Measurements from ENCODE around the gene SOCS2.
A peak's percentile ranks its signal among the peaks of the same experiment; 100 is the strongest.
"Not testable (repeated sequence)": the region's sequence is repeated elsewhere in the genome, so short reads cannot be mapped to it uniquely, and the experiment has no call there.

The SOCS2 gene
- total RNA-seq = 35.0 to 64.2 reads per million in 2 donors

GRCh38 chr12:93571925-93572711 is at the start of gene SOCS2:
TSS of gene SOCS2 (plus strand) at chr12:93572675. CDS start at chr12:93572898, 223 bp downstream.
- peak; percentile 32 for DNase-seq

- DNase-seq = no peak
Measured at GRCh38 chr12:93524386-93525133, 47.9 kb upstream of the SOCS2 start.

- no peak for DNase-seq
Measured at GRCh38 chr12:93526786-93527428, 45.6 kb upstream of the SOCS2 start.

GRCh38 chr12:93530358-93530757 is 42.1 kb upstream of the SOCS2 start:
- no peak for DNase-seq

GRCh38 chr12:93533310-93533709 is 39.2 kb upstream of the SOCS2 start:
- DNase-seq = no peak

GRCh38 chr12:93536111-93536765 is 36.2 kb upstream of the SOCS2 start:
- DNase-seq = no peak

GRCh38 chr12:93536766-93537488 is 35.5 kb upstream of the SOCS2 start:
- DNase-seq = no peak

GRCh38 chr12:93537769-93538168 is 34.7 kb upstream of the SOCS2 start:
- DNase-seq = no peak

- DNase-seq = no peak
Measured at GRCh38 chr12:93539821-93540220, 32.7 kb upstream of the SOCS2 start.

- DNase-seq = no peak
Measured at GRCh38 chr12:93540466-93540865, 32.0 kb upstream of the SOCS2 start.

GRCh38 chr12:93541578-93542225 is 30.8 kb upstream of the SOCS2 start:
- no peak for DNase-seq

- no peak for DNase-seq
Measured at GRCh38 chr12:93547778-93548177, 24.7 kb upstream of the SOCS2 start.

GRCh38 chr12:93549174-93549573 is 23.3 kb upstream of the SOCS2 start:
- no peak for DNase-seq

- DNase-seq = no peak
Measured at GRCh38 chr12:93550748-93551611, 21.5 kb upstream of the SOCS2 start.

GRCh38 chr12:93552427-93552826 is 20.0 kb upstream of the SOCS2 start:
- no peak for DNase-seq

- not testable (repeated sequence) for DNase-seq
Measured at GRCh38 chr12:93557879-93558278, 14.6 kb upstream of the SOCS2 start.

- not testable (repeated sequence) for DNase-seq
Measured at GRCh38 chr12:93558685-93559084, 13.8 kb upstream of the SOCS2 start.

- no peak for DNase-seq
Measured at GRCh38 chr12:93563807-93564538, 8.5 kb upstream of the SOCS2 start.

- no peak for DNase-seq
Measured at GRCh38 chr12:93565760-93566159, 6.7 kb upstream of the SOCS2 start.

GRCh38 chr12:93567174-93567573 is 5.3 kb upstream of the SOCS2 start:
- DNase-seq = no peak
